ENCODE data around the gene OR14C36.
"Not testable (repeated sequence)": the region's sequence is repeated elsewhere in the genome, so short reads cannot be mapped to it uniquely, and the experiment has no call there.

OR14C36 gene

DNA sequence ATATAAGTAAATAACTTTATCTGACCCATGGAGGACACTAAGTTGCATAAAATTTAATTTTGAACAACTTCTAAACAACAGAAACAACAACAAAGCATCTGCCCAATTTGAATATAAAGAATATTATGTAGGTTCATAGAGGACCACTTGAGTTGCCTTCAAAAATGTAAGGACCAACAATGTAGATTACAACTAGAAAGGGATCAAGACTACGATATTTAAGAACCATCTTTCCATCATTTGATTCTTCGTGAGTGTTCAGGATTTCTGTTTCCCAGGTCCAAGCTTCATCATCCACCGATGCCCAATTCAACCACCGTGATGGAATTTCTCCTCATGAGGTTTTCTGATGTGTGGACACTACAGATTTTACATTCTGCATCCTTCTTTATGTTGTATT, at the start of gene OR14C36:
TSS of gene OR14C36 (plus strand) at position 301 of the 400 bp plus-strand sequence. CDS start at position 301, 0 bp downstream.
- DNase-seq (ENCODE audit: low spot score), result no peak

GRCh38 chr1:248303324-248303723, 45.3 kb upstream of the OR14C36 start, which contains the start of gene OR2T12:
Gene OR2T12, minus strand, starts transcription at chr1:248303424. Its CDS starts 7,846 bp downstream, at chr1:248295578.
- no peak for DNase-seq (ENCODE audit: low spot score)

DNA sequence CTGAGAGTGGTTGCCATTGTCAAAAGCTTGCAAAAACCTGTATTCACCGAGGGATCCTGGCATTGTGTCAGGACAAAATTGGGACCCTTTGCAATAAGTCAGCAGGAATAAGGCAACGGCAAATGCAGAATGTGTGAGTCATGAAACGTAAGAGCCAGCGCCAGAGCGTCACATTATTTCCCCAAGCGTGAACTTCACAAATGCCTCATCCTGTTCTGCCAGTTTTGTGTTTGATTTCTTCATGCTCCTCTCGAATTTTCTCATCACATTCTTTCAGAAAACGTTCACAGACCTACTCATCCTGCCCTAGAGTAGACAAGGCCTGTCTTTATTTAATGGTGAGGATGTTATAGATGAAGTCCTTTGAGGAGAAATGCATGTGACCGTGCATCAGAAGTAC, 42.9 kb upstream of the OR14C36 start:
- not testable (repeated sequence) for DNase-seq (ENCODE audit: low spot score)

GRCh38 chr1:248306103-248306502, 42.5 kb upstream of the OR14C36 start:
- DNase-seq (ENCODE audit: low spot score), result no peak

GRCh38 chr1:248306740-248307139, 41.8 kb upstream of the OR14C36 start:
- not testable (repeated sequence) for DNase-seq (ENCODE audit: low spot score)

GRCh38 chr1:248316796-248317195, 31.8 kb upstream of the OR14C36 start:
- no peak for DNase-seq (ENCODE audit: low spot score)

DNA sequence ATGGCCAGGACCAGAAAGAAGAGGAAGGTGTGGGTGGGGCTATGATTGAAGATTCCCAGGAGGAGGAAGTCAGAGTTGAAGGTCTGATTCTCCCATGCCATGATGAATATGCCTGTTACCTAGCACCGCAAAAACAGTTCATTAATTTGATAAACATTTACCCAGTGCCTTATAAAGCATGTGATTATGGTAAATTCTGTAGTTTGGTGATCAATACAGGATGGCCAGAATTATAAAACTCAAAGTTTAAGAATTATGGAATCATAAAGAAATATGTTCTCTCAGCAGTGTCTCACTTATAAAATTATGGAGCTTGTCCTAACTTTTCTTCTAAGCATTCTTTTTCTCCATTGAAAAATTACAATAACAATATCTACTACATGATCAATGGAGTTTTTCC, 24.1 kb upstream of the OR14C36 start, which contains the start of gene OR2M7:
TSS of gene OR2M7 (minus strand) at position 101 of the 400 bp plus-strand sequence. CDS start at position 101, 0 bp downstream.
- DNase-seq (ENCODE audit: low spot score), result no peak

DNA sequence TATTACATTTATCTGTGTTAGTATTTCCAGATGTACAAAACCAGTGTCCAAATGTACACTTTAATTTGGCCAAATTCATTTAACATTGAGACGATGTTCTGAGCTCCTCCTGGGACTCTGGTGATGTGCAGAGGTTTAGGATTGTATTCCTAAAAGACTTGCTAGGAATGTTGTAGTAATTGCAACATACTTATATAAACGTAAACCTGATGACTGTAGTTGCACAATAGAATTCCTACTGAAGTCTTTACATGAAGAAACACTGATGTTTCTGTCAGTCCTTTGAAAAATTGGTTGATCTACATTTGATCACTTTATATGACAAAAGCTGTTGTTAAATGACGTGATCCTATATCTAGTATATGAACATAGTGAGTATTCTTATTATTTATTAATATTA, 5.1 kb upstream of the OR14C36 start:
- DNase-seq (ENCODE audit: low spot score), result no peak

DNA sequence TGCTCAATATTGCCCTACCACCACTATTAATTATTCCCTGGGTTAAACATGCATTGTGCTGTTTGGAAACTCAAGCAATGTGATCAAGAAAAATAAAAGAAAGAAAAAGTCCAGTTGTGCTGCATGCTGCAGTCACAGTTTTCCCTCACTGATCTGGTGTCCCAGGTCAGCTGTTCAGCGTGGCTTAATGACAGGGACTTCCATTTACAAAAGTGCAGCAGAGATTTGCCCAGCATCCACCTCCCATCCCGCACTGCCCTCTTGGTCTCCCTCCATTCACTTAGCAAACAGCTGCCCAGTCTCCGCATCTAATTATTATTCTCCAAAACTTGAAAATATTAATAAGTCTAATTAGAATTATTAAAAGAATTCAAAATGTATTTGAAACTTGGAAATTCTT, 10.8 kb downstream of the OR14C36 start:
- DNase-seq (ENCODE audit: low spot score), result no peak

GRCh38 chr1:248361121-248361715, 12.6 kb downstream of the OR14C36 start, which contains the start of gene OR2T4:
Gene OR2T4, plus strand, starts transcription at chr1:248361665. Its CDS starts 0 bp downstream, at chr1:248361665.
- no peak for DNase-seq (ENCODE audit: low spot score)

GRCh38 chr1:248366609-248367008, 18.0 kb downstream of the OR14C36 start:
- no peak for DNase-seq (ENCODE audit: low spot score)

GRCh38 chr1:248372394-248372793, 23.8 kb downstream of the OR14C36 start:
- DNase-seq (ENCODE audit: low spot score), result no peak

DNA sequence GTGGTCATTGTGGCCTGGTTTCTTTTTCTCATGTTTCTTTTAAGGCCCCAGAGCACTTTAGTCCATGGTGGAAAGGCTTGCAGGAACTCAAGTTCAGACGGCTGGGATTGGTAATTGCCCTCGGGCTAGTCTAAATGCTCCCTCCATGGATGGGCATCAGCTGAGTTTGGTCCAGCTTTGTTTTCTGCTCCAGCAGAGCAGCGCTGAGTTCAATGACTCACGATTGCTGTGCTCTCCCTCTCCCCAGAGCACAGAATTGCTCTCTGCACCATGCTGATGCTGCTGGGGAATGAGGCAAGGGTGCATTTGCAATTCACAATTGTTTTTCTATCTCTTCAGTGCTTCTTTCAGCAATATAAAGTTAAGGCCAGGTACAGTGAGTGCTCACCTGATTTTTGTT, 25.2 kb downstream of the OR14C36 start:
- no peak for DNase-seq (ENCODE audit: low spot score)

DNA sequence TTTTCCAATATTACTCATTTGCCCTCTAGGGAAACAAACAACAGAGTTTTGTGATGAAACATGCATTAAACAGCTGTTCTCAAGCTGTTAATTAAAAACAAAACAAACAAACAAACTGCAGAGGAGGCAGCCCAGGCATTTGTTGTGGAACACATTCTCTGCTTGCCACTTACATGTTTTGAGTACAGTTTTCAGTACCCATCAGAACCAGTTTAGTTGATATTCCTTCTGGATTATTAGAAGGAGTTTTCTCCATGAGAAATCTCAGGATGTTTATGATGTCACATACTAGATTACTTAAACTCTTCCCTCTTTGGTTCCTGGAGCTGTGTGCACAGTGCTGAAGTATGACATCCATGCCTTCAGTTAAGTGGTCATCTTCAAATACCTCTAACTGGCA, 26.9 kb downstream of the OR14C36 start, which contains the start of gene OR2T6:
TSS of gene OR2T6 (plus strand) at position 301 of the 400 bp plus-strand sequence. CDS start 11,863 bp downstream, outside the sequence.
- DNase-seq (ENCODE audit: low spot score), result no peak

- no peak for DNase-seq (ENCODE audit: low spot score)
Observed at GRCh38 chr1:248376916-248377315, 28.3 kb downstream of the OR14C36 start.

- DNase-seq (ENCODE audit: low spot score), result no peak
Observed at GRCh38 chr1:248380854-248381253, 32.3 kb downstream of the OR14C36 start.

DNA sequence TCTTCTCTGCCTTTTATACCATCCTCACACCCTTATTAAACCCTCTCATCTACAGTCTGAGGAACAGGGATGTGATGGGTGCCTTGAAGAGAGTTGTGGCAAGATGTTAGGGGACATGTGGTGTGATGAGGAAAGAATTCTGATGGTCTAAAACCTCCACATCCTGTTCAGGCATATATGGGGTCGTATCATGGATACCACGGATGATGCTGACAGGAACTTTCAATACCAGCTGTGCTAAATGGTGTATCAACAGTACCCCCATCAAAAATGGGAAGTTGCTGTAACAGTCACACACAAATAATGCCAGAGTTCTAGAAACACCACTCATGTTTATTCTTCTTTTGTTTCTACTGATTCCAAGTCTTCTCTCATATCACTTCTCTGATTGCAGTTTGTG, 39.9 kb downstream of the OR14C36 start:
- DNase-seq (ENCODE audit: low spot score), result no peak

- no peak for DNase-seq (ENCODE audit: low spot score)
Observed at GRCh38 chr1:248393050-248393449, 44.5 kb downstream of the OR14C36 start.
